ENCODE measurements around the gene DTNB.
"Not testable (repeated sequence)": the region's sequence is repeated elsewhere in the genome, so short reads cannot be mapped to it uniquely, and the experiment has no call there.

DTNB gene

DNA sequence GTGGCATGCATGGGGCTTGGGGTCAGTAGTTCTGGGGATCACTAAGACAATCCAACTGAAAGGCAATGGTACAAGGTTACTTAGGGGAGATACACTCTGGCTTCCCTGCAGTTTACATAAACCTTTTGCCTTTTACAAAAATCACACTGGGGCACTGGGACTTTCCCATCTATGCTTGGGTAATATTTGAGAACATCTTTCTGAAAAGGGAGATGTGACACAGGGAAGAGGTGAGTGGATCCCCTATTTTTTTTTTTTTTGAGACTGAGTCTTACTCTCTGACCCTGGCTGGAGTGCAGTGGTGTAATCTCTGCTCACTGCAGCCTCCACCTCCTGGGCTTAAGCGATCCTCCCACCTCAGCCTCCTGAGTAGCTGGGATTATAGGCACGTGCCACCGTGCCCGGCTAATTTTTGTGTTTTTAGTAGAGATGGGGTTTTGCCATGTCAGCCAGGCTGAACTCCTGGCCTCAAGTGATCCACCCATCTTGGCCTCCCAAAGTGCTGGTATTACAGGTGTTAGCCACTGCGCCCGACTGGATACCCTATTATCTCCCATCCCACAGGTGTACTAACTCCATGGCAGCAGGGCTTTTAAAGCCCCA lies 248.8 kb downstream of the DTNB start:
- no peak for DNase-seq

- DNase-seq, result no peak
Observed at GRCh38 chr2:25421820-25422411, 251.5 kb downstream of the DTNB start.

DNA sequence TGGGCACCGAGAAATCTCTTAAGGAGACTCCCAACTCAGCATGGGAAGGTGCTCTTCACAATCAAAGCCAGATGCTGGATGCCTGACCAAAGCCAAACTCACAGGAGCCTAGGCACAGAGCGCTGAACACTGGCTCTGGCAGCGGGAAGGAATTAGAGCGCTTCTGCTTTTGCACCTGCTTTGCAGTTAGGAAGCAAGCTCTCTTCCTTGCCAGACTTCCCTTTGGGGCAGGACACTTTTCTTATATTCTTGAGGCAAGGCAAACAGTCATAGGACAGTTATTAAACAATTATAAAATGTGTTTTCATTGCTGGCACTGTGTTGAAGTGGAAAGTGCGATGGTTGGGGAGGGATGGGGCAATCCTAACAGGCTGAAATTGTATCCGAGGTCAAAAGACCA lies 252.1 kb downstream of the DTNB start:
- DNase-seq, result no peak

- DNase-seq, result no peak
Observed at GRCh38 chr2:25420820-25421237, 252.5 kb downstream of the DTNB start.

DNA sequence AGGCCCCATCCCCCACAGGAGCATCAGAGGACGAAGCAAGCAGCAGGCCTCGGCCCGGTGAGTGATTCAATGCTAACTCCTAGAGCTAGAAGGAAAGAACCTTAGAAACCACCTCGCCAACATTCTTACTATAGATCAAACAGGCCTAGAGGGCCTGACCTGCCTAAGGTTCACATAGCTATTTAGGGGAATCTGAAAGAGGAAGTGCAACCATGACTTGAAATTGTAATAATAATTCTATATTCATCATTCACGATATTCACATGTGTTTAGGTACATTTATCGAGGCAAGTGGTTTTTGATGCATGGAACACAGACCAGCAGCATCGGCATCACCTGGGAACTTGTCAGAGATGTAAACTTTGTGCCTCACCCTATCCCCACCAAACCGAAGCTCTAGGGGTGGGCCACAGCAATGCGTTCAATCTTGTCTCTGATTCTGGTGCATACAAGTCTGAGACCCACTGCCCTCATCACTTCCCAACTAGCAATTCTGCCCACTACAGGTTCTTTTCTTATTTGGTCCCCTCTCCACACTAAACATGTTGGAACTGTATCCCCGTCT lies 253.6 kb downstream of the DTNB start:
- no peak for DNase-seq

GRCh38 chr2:25418944-25419677 lies 254.3 kb downstream of the DTNB start:
- DNase-seq, result no peak

GRCh38 chr2:25417715-25418369 lies 255.5 kb downstream of the DTNB start:
- no peak for DNase-seq

GRCh38 chr2:25416674-25417073 lies 256.7 kb downstream of the DTNB start:
- no peak for DNase-seq

DNA sequence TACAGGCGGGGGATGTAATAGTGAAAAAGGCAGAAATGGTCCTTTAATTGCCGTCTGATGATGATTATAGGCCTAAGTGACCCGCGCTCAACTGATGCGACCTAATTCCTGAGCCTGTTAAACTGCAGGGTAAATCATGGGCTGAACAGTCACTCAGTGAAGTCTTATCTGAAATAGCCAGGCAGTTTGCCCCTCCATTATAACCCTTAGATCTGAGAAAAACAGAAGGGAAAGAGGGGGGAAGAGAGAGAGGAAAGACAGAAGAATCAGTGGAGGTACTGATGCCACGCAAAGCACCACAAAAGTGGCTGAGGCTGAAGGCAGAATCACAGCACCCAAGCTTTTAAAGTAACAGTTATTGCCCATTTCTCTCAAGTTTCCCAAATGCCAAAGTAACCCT lies 258.6 kb downstream of the DTNB start:
- no peak for DNase-seq

DNA sequence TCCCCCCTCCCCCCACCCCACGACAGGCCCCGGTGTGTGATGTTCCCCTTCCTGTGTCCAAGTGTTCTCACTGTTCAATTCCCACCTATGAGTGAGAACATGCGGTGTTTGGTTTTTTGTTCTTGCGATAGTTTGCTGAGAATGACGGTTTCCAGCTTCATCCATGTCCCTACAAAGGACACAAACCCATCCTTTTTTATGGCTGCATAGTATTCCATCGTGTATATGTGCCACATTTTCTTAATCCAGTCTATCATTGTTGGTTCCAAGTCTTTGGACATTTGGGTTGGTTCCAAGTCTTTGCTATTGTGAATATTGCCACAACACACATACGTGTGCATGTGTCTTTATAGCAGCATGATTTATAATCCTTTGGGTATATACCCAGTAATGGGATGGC lies 260.0 kb downstream of the DTNB start:
- not testable (repeated sequence) for DNase-seq

GRCh38 chr2:25411753-25412152 lies 261.6 kb downstream of the DTNB start:
- DNase-seq, result no peak

DNA sequence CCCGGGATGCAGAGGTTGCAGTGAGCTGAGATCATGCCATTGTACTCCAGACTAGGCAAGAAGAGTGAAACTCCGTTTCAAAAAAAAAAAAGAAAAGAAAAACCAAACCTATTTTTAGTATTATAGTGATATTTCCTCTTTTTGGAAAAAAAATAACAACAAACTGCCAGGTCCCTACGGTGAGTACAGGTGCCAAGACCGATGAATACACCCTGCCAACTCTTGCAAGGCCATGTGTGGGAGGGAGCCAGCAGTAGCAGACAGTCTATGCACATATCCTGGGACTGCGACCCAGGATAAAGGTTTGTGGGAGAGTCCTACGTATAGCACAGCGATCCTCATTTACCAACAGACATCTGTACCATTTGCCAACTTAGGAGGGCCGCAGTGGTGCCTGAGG lies 262.1 kb downstream of the DTNB start:
- DNase-seq, result no peak

- DNase-seq, result no peak
Observed at GRCh38 chr2:25410370-25410769, 263.0 kb downstream of the DTNB start.

- DNase-seq, result no peak
Observed at GRCh38 chr2:25409468-25409867, 263.9 kb downstream of the DTNB start.

- no peak for DNase-seq
Observed at GRCh38 chr2:25409044-25409443, 264.3 kb downstream of the DTNB start.

DNA sequence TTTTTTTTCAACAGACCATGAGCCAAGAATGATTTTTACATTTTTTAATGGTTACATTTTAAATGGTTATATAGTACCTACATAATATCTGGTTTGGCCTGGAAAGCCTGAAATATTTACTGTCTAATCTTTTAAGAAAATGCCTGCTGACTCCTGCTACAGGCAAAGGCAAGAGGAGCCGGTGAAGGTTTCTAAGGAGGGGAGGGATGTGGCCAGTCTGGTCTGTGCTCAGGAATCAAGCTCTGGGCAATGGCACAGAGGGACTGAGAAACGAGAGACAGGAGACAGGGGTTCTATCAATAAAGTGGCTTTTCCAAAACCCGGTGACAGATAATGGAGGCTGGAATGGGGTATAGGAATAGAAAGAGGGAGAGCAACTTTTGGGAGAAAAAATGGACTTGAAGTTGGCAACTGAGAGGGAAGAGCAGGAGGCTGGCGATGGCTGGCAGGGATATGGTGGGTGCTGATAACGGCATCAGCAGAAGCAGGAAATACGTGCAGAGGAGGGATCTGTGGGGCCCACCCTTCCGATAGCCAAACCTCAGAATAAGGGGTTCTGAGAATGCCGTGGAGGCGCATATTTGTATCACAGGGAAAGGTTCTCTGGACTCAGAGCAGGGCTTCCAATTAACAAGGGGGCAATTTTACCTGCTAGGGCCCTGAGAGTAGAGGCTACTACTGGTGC lies 267.6 kb downstream of the DTNB start:
- no peak for DNase-seq

DNA sequence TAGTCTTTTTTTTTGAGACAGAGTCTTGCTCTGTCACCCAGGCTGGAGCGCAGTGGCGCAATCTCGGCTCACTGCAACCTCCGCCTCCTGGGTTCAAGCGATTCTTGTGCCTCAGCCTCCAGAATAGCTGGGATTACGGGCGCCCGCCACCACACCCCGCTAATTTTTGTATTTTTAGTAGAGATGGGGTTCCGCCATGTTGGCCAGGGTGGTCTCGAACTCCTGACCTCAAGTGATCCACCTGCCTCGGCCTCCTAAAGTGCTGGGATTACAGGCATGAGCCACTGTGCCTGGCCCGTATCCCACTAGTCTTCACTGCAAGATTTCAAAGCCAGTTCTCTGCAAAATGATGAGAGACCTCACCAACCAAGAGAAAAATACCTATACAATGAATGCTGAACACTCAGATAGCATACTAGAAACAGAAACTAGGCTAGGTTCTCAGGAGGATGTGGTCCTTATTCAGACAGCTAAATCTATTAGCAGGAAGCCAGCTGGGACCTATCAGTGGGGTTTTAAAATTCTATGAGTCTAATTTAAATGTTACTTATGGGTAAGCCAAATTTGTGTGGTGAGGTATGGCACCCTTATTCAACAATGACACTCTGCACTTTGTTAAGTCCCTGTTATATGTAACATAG lies 270.1 kb downstream of the DTNB start:
- DNase-seq, result not testable (repeated sequence)

GRCh38 chr2:25402477-25402876 lies 270.9 kb downstream of the DTNB start:
- no peak for DNase-seq

- DNase-seq, result no peak
Observed at GRCh38 chr2:25401307-25402026, 271.9 kb downstream of the DTNB start.

DNA sequence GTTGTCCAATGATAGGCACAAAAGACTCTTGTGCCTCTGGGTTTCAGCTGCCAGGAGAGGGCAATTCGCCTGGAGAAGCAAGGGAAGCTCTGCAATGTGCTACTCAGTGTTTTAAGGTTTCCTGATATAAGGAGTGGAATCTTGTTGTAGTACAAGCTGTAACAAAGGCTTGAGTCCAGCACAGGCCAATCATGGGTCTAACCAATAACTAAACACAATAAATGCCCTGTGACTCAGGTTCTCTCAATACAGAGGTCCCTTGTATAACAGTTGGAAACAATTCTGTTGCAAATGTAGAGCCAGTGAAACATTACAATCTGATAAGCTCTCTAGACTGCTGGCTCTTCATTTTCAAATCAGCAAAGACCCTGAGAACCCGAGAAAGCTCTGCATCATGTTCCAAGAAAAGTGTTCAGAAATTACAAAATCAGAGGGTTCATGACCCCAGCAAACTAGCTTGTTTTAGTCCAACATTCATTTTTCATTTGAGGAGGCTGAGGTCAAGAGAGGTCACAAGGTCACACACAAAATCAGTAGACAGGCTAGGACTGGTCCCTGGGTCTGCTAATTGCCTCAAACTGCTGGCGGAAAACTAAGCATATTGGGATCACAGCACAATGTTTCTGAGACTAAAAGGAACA lies 272.7 kb downstream of the DTNB start:
- DNase-seq, result no peak
